Measurements from ENCODE around the gene CDKAL1. TPM values are rescaled to one million over a fixed set of nuclear protein-coding genes. Genes with fewer than 3 reads are reported as not detected.

Gene CDKAL1
- total RNA-seq, 3 donors from 2014 or later: 13.0 to 27.2 (median 18.0) TPM

- intact Hi-C loops (cut with DNase I; ENCODE audit: low total_unique reads): no loop called here
- H3K27me3 ChIP-seq: no peaks in the 10 kb centered on the region
- H3K9me3 ChIP-seq: no peaks in the 10 kb centered on the region
- H3K27ac ChIP-seq: no peak overlapping the region
- H3K4me3 ChIP-seq: no peak overlapping the region
- no peaks in the 10 kb centered on the region for H3K36me3 ChIP-seq
- no peak for DNase-seq (ENCODE audit: low spot score in 2 of 2)
- no peak for TF ChIP-seq POLR2AphosphoS5 (IDR thresholded peaks at IDR 0.05)
- TF ChIP-seq CTCF (IDR thresholded peaks at IDR 0.05): no peak
- no peak for TF ChIP-seq POLR2A (IDR thresholded peaks at IDR 0.05)
- H3K4me1 ChIP-seq: peaks cover 0 to 6% of the 10 kb centered on the region in 2 donors
Measured at GRCh38 chr6:20873425-20874190, 339.4 kb downstream of the CDKAL1 start.

GRCh38 chr6:20875369-20875963 is 341.2 kb downstream of the CDKAL1 start:
- H3K4me1 ChIP-seq: peaks cover 0 to 6% of the 10 kb centered on the region in 2 donors
- no peak for TF ChIP-seq CTCF (IDR thresholded peaks at IDR 0.05)
- TF ChIP-seq POLR2AphosphoS5 (IDR thresholded peaks at IDR 0.05): no peak
- TF ChIP-seq POLR2A (IDR thresholded peaks at IDR 0.05): no peak
- H3K27me3 ChIP-seq: no peaks in the 10 kb centered on the region
- no peak overlapping the region for H3K27ac ChIP-seq
- intact Hi-C loops (cut with DNase I; ENCODE audit: low total_unique reads): no loop called here
- no peaks in the 10 kb centered on the region for H3K36me3 ChIP-seq
- no peak overlapping the region for H3K4me3 ChIP-seq
- no peak for DNase-seq (ENCODE audit: low spot score in 2 of 2)
- no peaks in the 10 kb centered on the region for H3K9me3 ChIP-seq

GRCh38 chr6:20876036-20876435 is 341.8 kb downstream of the CDKAL1 start:
- Histone ChIP-seq H3K27me3 (no peaks in the 10 kb centered on the region), H3K27ac (peak overlapping the region in 1 of 2 donors; percentile 82), H3K9me3 (no peaks in the 10 kb centered on the region), H3K4me3 (no peak overlapping the region), H3K4me1 (peaks cover 0 to 6% of the 10 kb centered on the region in 2 donors), H3K36me3 (no peaks in the 10 kb centered on the region)
- intact Hi-C loops (cut with DNase I; ENCODE audit: low total_unique reads): no loop called here
- DNase-seq (ENCODE audit: low spot score in 2 of 2): no peak
- TF ChIP-seq CTCF (IDR thresholded peaks at IDR 0.05) (no peak), POLR2AphosphoS5 (IDR thresholded peaks at IDR 0.05) (no peak), POLR2A (IDR thresholded peaks at IDR 0.05) (no peak)

GRCh38 chr6:20876561-20876960 is 342.3 kb downstream of the CDKAL1 start:
- Histone ChIP-seq H3K27ac (peak overlapping the region; percentile 65 to 82), H3K27me3 (no peaks in the 10 kb centered on the region), H3K36me3 (no peaks in the 10 kb centered on the region), H3K4me3 (no peak overlapping the region), H3K9me3 (no peaks in the 10 kb centered on the region), H3K4me1 (peaks cover 0 to 6% of the 10 kb centered on the region in 2 donors)
- DNase-seq (ENCODE audit: low spot score in 2 of 2): no peak
- TF ChIP-seq POLR2A (IDR thresholded peaks at IDR 0.05): no peak
- TF ChIP-seq CTCF (IDR thresholded peaks at IDR 0.05): no peak
- no peak for TF ChIP-seq POLR2AphosphoS5 (IDR thresholded peaks at IDR 0.05)
- intact Hi-C loops (cut with DNase I; ENCODE audit: low total_unique reads): no loop called here
